Stimulated activated CD4-positive, alpha-beta T cell treated with anti-CD3 and anti-CD28 coated beads, TNF-alpha, amount 100 ng/mL, for 48 hours (primary cell): ENCODE data around the gene MAPT.

ENCODE experiments used
- DNase-seq, 3 donors: peaks; one replicate each; pipeline ENCODE4 v3.0.0-alpha.2; 2020; ENCODE audit warnings: low read depth in 3 of 3

Gene MAPT

GRCh38 chr17:46053911-46054534 is 159.7 kb downstream of the MAPT start:
- no peak for DNase-seq

- no peak for DNase-seq
Observed at GRCh38 chr17:46056800-46057304, 162.5 kb downstream of the MAPT start.

DNA sequence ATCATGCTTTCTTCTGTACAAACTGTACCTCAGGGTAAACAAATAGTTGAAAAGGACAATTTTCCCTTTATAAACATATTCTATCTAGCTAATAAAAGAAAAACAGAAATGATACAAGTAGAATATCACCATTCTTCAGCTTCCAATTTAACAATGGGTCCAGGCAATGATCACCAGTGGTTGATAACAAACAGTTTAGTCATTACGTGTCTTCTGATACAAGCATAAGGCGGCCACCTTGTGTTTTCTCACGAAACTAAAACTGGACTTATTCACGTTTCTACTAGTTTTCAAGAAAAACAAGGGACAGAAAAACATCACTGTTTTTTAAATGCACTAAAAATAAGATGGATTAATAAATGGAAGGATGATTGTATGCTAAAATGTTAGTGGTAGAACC is 163.0 kb downstream of the MAPT start:
- no peak for DNase-seq

DNA sequence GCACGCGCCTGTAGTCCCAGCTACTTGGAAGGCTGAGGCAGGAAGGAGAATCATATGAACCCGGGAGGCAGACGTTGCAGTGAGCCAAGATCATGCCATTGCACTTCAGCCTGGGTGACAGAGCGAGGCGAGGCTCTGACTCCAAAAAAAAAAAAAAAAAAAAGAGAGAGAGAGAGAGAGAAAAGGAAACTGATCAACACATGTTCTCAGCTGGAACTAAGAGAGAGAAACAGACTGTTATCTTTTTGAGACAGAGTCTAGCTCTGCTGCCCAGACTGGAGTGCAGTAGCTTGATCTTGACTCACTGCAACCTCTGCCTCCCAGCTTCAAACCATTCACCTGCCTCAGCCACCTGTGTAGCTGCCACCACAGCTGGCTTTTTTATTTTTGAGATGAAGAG is 165.1 kb downstream of the MAPT start:
- DNase-seq: no peak

DNA sequence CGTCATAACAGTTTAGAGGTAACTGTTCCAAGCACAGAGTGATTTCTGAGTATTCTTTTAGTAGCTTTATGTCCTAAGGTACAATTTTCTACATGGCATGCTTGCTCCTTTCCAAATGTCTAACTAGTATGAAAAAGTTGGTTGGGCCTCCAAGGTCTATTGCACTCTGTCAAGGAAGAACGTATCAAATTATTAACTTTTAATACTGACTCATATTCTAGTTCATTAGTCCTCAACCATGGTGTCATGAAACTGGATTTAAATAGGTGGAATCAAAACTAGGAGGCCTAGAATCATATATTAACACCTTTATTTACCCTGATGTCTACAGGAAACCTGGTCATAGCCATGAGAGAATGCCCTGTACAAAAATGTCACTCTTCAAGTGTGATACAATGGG is 166.1 kb downstream of the MAPT start:
- no peak for DNase-seq

DNA sequence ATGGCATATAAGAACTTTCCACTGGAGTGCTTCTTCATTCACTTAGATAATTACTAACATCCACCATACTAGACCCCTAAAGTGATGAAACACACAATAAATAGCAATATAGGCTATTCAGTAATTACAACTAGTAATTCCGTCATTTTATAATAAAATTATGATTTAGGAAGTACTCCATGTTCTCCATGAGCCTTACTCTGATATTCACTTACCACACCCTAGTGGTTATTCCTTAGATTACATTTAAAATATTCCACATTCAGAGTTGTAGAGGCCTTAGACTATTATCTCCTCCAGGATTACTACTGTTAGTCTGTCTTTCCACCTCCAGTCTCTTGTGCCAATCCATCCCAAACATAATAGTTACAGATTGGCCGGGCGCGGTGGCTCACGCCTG is 167.1 kb downstream of the MAPT start:
- DNase-seq: no peak

DNA sequence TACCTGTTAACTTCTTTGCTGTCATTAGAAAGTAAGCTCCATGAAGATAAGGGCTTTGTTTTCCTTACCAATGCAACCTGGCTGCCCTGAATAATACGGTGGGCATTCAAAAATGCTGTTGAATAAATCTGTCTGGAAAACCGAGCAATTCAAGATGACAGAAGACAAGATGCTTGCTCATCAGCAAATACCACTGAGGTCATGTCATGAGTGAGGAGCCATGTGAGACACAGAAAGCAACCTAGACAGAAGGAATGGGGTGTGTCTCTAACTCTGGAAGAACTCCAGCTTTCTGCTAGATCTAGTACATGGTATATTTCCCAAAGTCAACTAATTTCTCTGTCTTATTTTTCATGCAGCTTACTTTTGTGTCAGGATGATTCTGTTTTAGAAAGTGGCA is 168.9 kb downstream of the MAPT start:
- DNase-seq: no peak

GRCh38 chr17:46064460-46064859 is 170.1 kb downstream of the MAPT start:
- no peak for DNase-seq

GRCh38 chr17:46071796-46072195 is 177.4 kb downstream of the MAPT start:
- DNase-seq: no peak

DNA sequence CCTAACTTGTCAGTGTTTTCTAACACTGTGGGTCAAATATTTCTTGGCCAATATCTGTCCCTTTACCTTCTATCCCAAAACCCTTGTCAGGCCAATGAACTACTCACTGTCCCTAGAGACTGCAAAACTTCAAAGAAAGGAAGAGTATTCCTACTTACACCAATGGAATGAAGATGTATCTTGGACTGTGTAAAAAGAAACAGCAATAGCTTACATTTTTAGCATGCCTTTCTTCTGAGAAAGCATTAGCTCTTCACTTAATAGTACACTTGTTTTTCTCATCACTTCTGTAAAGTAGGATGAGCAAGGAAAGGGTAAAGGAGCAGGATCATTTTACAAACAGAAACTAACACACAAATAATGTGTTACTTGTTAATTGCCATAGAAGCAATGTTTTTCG is 178.6 kb downstream of the MAPT start:
- DNase-seq: no peak

- DNase-seq: no peak
Observed at GRCh38 chr17:46074540-46074939, 180.2 kb downstream of the MAPT start.
